ENCODE measurements around the gene CFAP77. TPM values are rescaled to one million over a fixed set of nuclear protein-coding genes. Genes with fewer than 3 reads are reported as not detected.

CFAP77 gene
- total and polyA plus RNA-seq, 12 donors: 0.53 to 4.3 (median 1.3) TPM

DNA sequence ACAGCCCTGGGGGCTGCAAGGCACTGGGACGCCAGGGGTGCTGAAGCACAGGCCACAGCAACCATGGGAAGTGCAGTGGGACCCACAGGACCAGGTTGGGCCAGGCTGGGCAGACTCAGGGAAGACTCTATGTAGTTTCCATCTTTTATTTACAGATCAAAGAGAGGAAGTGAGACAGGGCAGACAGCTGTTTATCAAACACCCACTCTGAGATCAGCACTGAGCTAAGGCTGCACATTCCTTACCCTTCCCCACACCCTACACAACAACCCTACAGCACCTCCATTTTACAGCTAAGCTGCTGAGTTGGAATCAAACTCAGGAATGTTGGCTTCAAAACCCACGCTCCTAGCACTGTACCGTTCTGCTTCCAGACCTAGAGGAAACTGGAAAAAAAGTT is 192.2 kb downstream of the CFAP77 start:
- DNase-seq: no peak
- no peaks in the 10 kb centered on the region for H3K9me3 ChIP-seq
- peaks cover 0 to 18% (median 10%) of the 10 kb centered on the region in 9 donors for H3K4me1 ChIP-seq
- intact Hi-C loops (cut with DNase I): no loop called here
- TF ChIP-seq, protein P1, sequence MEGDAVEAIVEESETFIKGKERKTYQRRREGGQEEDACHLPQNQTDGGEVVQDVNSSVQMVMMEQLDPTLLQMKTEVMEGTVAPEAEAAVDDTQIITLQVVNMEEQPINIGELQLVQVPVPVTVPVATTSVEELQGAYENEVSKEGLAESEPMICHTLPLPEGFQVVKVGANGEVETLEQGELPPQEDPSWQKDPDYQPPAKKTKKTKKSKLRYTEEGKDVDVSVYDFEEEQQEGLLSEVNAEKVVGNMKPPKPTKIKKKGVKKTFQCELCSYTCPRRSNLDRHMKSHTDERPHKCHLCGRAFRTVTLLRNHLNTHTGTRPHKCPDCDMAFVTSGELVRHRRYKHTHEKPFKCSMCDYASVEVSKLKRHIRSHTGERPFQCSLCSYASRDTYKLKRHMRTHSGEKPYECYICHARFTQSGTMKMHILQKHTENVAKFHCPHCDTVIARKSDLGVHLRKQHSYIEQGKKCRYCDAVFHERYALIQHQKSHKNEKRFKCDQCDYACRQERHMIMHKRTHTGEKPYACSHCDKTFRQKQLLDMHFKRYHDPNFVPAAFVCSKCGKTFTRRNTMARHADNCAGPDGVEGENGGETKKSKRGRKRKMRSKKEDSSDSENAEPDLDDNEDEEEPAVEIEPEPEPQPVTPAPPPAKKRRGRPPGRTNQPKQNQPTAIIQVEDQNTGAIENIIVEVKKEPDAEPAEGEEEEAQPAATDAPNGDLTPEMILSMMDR (IDR thresholded peaks at IDR 0.05): no peak
- no peaks in the 10 kb centered on the region for H3K27me3 ChIP-seq
- H3K36me3 ChIP-seq: peaks cover 0 to 80% (median 5%) of the 10 kb centered on the region in 9 donors
- H3K27ac ChIP-seq: no peak overlapping the region
- 72 to 78% methylated on average over 3 of the region's 3 CpGs for WGBS, 2 donors
- no peak for ATAC-seq
- no peak overlapping the region for H3K4me3 ChIP-seq

DNA sequence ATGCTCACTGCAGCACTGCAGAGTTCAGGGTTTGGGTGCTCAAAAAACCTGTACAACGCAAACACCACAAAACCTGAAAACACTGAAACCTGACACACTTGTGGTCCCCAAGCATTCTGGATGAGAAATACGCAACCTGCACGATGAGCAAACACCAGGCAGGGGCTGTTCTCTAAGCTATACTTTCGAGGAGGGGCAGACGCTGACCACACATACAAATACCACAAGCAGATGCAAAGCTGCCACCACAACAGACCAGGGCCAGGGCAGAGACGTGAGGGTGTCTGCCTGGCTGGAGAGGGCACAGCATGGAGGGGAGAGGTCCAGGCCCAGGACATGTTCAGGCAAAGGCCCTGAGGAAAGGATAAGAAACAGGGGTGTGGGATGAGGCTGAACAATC is 195.4 kb downstream of the CFAP77 start:
- Histone ChIP-seq H3K27ac (no peak overlapping the region), H3K4me3 (no peak overlapping the region), H3K9me3 (no peaks in the 10 kb centered on the region), H3K27me3 (no peaks in the 10 kb centered on the region), H3K4me1 (peaks cover 0 to 6% (median 0%) of the 10 kb centered on the region in 9 donors), H3K36me3 (peaks cover 0 to 92% (median 5%) of the 10 kb centered on the region in 9 donors)
- TF ChIP-seq, protein P1 (IDR thresholded peaks at IDR 0.05): no peak
- ATAC-seq (no peak), DNase-seq (no peak)
- 96 to 97% methylated on average over 6 of the region's 6 CpGs for WGBS, 2 donors
- intact Hi-C loops (cut with DNase I): no loop called here

DNA sequence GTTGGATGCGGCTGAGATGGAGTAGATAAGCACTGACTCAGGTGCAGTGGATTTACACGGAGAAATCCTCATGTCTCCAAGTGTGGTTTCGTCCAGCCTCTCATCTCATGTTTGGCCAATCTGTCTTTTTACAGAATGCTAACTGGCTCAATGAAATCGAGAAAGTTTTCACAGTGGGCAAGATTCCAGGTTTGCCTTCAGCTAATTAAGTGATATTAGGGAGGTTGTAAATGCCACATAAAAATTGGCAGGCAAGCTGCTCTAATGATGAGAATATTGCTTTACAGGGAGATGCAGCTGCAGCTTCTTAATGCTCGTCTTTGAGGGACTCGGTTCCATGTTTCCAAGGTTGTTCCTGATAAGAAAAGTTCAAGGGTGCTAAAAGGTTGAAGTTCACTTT is 196.1 kb downstream of the CFAP77 start:
- TF ChIP-seq, protein P1 (IDR thresholded peaks at IDR 0.05): no peak
- no peaks in the 10 kb centered on the region for H3K4me1 ChIP-seq
- H3K27ac ChIP-seq: no peak overlapping the region
- H3K27me3 ChIP-seq: no peaks in the 10 kb centered on the region
- WGBS, 2 donors: 86 to 87% methylated on average over 6 of the region's 6 CpGs
- H3K9me3 ChIP-seq: no peaks in the 10 kb centered on the region
- H3K4me3 ChIP-seq: no peak overlapping the region
- ATAC-seq (no peak), DNase-seq (no peak)
- intact Hi-C loops (cut with DNase I): no loop called here
- H3K36me3 ChIP-seq: peaks cover 0 to 92% (median 5%) of the 10 kb centered on the region in 9 donors

DNA sequence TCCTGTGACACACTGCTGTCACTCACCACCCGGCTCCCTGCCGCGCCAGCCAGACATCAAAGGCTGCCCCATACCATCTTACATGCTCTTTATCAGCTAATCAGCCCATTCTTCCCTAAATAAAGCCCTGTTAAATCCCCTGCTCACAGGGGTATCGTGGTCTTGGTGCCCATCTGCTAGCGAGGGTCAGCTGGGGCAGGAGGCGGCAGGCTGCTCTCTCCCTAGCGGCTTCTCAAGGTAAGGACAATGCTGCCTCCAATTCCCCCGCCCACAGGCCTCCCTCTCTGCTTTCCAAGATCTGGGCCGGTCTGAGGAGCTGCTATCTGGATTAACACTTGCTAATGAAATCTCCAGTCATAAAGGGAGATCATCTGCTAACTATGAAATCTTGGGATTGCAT is 199.2 kb downstream of the CFAP77 start:
- no peak overlapping the region for H3K4me3 ChIP-seq
- ATAC-seq (no peak), DNase-seq (no peak)
- H3K9me3 ChIP-seq: no peaks in the 10 kb centered on the region
- H3K36me3 ChIP-seq: peaks cover 0 to 98% (median 17%) of the 10 kb centered on the region in 9 donors
- H3K4me1 ChIP-seq: no peaks in the 10 kb centered on the region
- no peak overlapping the region for H3K27ac ChIP-seq
- WGBS, 2 donors: 89 to 90% methylated on average over 9 of the region's 9 CpGs
- H3K27me3 ChIP-seq: no peaks in the 10 kb centered on the region
- TF ChIP-seq, protein P1 (IDR thresholded peaks at IDR 0.05): no peak
- intact Hi-C loops (cut with DNase I): no loop called here

All from heart right ventricle (tissue), 16 donors.